ENCODE results near the gene RABL2B. TPM values are rescaled to one million over a fixed set of nuclear protein-coding genes. Genes with fewer than 3 reads are reported as not detected.

RABL2B gene
- total RNA-seq, 1 experiment from 2014 or later: 6.6 TPM

- H4K20me1 ChIP-seq (ENCODE audit: low read length): no peaks in the 10 kb centered on the region
- no peak for TF ChIP-seq CTCF (conservative IDR thresholded peaks at IDR 0.05; ENCODE audit: low read depth, low read length)
- TF ChIP-seq EZH2 (IDR thresholded peaks at IDR 0.05; ENCODE audit: low read length, unreplicated experiment): no peak
- TF ChIP-seq EZH2phosphoT487 (IDR thresholded peaks at IDR 0.05; ENCODE audit: borderline replicate concordance, low read length): no peak
- H2AFZ ChIP-seq (ENCODE audit: low read length): no peak overlapping the region
- H3K4me1 ChIP-seq (ENCODE audit: insufficient read depth, low read length): no peaks in the 10 kb centered on the region
- ChIA-PET CTCF (no interaction called here), POLR2A (ENCODE audit: unreplicated experiment) (no interaction called here)
- DNase-seq (no peak), ATAC-seq (no peak)
- H3K9ac ChIP-seq (ENCODE audit: low read length): no peak overlapping the region
- no TSS peak for BruUV-seq (replicated peaks)
- H3K4me2 ChIP-seq (ENCODE audit: low read length): no peak overlapping the region
- H3K4me3 ChIP-seq (ENCODE audit: low read length): no peak overlapping the region
- H3K9me3 ChIP-seq (ENCODE audit: low read length): no peaks in the 10 kb centered on the region
- intact Hi-C loops (cut with micrococcal nuclease): no loop called here
- H3K27ac ChIP-seq (ENCODE audit: low read length): no peak overlapping the region
- no peaks in the 10 kb centered on the region for H3K36me3 ChIP-seq (ENCODE audit: low read depth, low read length)
- no peaks in the 10 kb centered on the region for H3F3A ChIP-seq (ENCODE audit: low read length, unreplicated experiment)
- H3K9me2 ChIP-seq (replicated peaks; ENCODE audit: low read length): no peaks in the 10 kb centered on the region
- no peaks in the 10 kb centered on the region for H3K27me3 ChIP-seq (ENCODE audit: low read length)
- no peaks in the 10 kb centered on the region for H3K79me2 ChIP-seq (ENCODE audit: low read length)
These were observed 65.6 kb downstream of the RABL2B start for GRCh38 chr22:50717709-50718351.

Other genes with a start within 250 kb of the RABL2B start
- gene KLHDC7B, start 237.7 kb downstream of the RABL2B start, total RNA-seq (2014; rRNA removed): 0.35 TPM in 1 of 2 replicates, not detected in the other
- 1.3 TPM in 1 of 2 replicates, not detected in the other for gene SYCE3, start 220.7 kb downstream of the RABL2B start, total RNA-seq (2014; rRNA removed)
- gene CPT1B, start 205.2 kb downstream of the RABL2B start, total RNA-seq (2014; rRNA removed): 13.1 and 17.5 TPM in 2 replicates
- gene CHKB, start 200.8 kb downstream of the RABL2B start, total RNA-seq (2014; rRNA removed): 27.0 and 31.5 TPM in 2 replicates
- gene MAPK8IP2, start 182.8 kb downstream of the RABL2B start, total RNA-seq (2014; rRNA removed): 1.2 and 1.5 TPM in 2 replicates
- gene ARSA, start 155.5 kb downstream of the RABL2B start, total RNA-seq (2014; rRNA removed): 11.3 and 16.7 TPM in 2 replicates
- gene SHANK3, start 110.8 kb downstream of the RABL2B start, total RNA-seq (2014; rRNA removed): 3.7 and 6.8 TPM in 2 replicates
- not detected in 2 replicates for gene ACR, start 45.4 kb downstream of the RABL2B start, total RNA-seq (2014; rRNA removed)